C4-2B (cell line): Measurements from ENCODE around the gene MCCC2.

Experiments
- H3K27ac ChIP-seq: fragments of 450-650 bp; 2 replicates; pipeline ENCODE4 v1.5.1; 2017
- ZFX ChIP-seq: fragments of 450-650 bp; IDR thresholded peaks from 2 replicates; pipeline ENCODE4 v1.6.1; 2017
- TF ChIP-seq, protein P1 (sequence below): fragments of 450-650 bp; conservative IDR thresholded peaks from 2 replicates; pipeline ENCODE4 v1.5.1; 2017; ENCODE audit warnings: mild to moderate bottlenecking

MCCC2 gene

GRCh38 chr5:71697967-71698366 lies 110.8 kb downstream of the MCCC2 start:
- no peak overlapping the region for H3K27ac ChIP-seq
- no peak for TF ChIP-seq ZFX
- TF ChIP-seq, protein P1, sequence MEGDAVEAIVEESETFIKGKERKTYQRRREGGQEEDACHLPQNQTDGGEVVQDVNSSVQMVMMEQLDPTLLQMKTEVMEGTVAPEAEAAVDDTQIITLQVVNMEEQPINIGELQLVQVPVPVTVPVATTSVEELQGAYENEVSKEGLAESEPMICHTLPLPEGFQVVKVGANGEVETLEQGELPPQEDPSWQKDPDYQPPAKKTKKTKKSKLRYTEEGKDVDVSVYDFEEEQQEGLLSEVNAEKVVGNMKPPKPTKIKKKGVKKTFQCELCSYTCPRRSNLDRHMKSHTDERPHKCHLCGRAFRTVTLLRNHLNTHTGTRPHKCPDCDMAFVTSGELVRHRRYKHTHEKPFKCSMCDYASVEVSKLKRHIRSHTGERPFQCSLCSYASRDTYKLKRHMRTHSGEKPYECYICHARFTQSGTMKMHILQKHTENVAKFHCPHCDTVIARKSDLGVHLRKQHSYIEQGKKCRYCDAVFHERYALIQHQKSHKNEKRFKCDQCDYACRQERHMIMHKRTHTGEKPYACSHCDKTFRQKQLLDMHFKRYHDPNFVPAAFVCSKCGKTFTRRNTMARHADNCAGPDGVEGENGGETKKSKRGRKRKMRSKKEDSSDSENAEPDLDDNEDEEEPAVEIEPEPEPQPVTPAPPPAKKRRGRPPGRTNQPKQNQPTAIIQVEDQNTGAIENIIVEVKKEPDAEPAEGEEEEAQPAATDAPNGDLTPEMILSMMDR, result peak; percentile 54

- no peak overlapping the region for H3K27ac ChIP-seq
Measured at GRCh38 chr5:71699233-71699632, 112.1 kb downstream of the MCCC2 start.

GRCh38 chr5:71699751-71700150 lies 112.6 kb downstream of the MCCC2 start:
- H3K27ac ChIP-seq, result no peak overlapping the region
- no peak for TF ChIP-seq ZFX
- TF ChIP-seq, protein P1, result no peak

More at GRCh38 chr5:71699233-71699632, 112.1 kb downstream of the MCCC2 start:
- TF ChIP-seq, protein P1, result no peak
- TF ChIP-seq ZFX, result no peak

DNA sequence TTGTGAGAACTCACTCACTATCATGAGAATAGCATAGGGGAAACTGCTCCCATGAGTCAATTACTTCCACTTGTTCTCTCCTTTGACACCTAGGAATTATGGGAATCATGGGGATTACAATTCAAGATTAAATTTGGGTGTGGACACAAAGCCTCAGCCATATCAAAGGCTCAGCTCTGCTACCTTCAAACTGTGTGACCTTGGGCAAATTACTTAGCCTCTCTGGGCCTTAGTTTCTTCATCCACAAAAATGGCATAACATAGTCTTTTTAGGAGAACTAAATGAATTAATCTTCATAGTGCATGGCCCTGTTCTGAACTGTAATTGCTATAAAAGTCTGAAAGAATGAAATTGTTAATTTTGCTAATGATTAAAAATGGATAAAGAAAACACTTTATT lies 113.7 kb downstream of the MCCC2 start:
- TF ChIP-seq, protein P1, result no peak
- TF ChIP-seq ZFX, result no peak
- H3K27ac ChIP-seq, result no peak overlapping the region

- TF ChIP-seq ZFX, result no peak
- TF ChIP-seq, protein P1, result no peak
- no peak overlapping the region for H3K27ac ChIP-seq
Measured at GRCh38 chr5:71701407-71701806, 114.3 kb downstream of the MCCC2 start.

DNA sequence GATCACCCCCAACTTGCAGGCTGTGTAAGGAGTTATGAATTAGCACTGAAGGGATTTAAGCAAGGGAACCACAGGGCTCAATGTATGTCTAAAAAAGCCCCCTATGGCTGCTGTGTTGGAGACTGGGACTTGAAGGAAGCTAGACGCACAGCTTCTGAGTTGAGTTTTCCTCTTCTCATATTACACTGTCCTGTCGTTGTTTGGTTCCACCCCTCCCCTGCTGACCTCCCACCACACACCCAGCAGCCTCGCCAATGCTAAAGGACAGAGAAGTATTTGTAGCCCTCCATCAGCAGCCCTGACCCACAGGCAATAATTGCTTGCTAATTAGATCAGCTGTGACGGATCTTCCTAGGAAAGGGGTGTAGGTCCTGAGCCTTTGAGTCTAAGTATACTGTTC lies 116.8 kb downstream of the MCCC2 start:
- no peak for TF ChIP-seq ZFX
- TF ChIP-seq, protein P1, result no peak
- H3K27ac ChIP-seq, result peak overlapping the region; percentile 6; the same call in 1 of the 2 replicates

- no peak overlapping the region for H3K27ac ChIP-seq
- TF ChIP-seq, protein P1, result no peak
- TF ChIP-seq ZFX, result no peak
Measured at GRCh38 chr5:71705421-71705820, 118.3 kb downstream of the MCCC2 start.
